Stimulated activated CD4-positive, alpha-beta T cell treated with anti-CD3 and anti-CD28 coated beads, Interleukin-12 subunit alpha, Interleukin-12 subunit beta, amount 100 ng/mL, for 24 hours (primary cell): Measurements from ENCODE around the gene SLC30A4.
"Not testable (repeated sequence)": the region's sequence is repeated elsewhere in the genome, so short reads cannot be mapped to it uniquely, and the experiment has no call there.

Source experiments
- DNase-seq, 2 experiments: peaks; one replicate each; pipeline ENCODE4 v3.0.0-alpha.2; 2020; ENCODE audit warnings: low read depth in 2 of 2

SLC30A4 gene

DNA sequence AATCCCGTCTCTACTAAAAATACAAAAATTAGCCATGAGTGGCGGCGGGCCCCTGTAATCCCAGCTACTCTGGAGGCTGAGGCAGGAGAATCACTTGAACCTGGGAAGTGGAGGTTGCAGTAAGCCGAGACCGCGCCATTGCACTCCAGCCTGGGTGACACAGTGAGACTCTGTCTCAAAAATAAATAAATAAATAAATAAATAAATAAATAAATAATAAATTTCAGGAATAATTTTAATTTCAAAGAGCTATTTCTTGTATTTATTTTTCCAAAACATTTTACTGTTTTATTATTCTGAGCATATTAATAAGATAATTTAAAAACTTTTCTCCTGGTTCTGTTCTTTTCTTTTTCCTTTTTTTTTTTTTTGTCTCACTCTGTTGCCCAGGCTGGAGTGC, 15.4 kb downstream of the SLC30A4 start:
- DNase-seq, result not testable (repeated sequence)

DNA sequence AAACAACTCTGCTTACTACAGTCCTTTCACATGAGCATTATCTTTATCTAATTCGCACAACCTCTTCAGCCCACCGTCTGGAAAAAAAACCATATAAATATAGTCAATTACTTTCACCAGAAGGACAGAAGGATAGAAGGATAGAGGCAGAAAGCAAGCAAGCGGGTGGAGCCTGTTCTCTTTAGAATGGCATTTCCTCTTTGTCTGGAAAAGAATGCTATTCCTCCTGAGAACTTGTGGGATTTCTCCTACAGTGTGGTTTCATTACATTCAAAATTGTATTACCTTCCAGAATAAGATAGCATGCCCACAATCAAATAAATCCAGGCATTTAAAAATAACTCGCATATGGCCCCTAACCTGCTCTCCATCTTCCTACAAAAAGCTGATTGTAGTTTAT, 23.1 kb downstream of the SLC30A4 start:
- DNase-seq, result no peak

DNA sequence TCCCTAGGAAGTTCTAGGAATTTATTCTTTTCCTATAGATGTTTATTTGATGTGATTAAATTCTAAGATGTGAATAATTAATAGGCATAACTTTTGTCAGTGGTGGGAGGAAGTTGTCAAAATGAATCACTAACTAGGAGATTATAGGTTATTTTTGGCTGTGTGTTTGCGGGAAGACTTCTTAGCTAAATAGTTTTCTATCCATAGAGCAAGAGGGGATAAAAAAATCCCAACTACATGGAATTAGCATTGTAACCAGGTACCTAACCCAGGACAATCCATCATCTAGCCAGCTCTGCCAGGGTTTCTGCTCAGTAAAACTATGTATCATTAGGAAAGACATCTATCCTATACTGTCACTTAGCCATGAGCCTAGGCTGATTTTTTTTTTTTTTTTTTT, 23.9 kb downstream of the SLC30A4 start:
- no peak for DNase-seq

DNA sequence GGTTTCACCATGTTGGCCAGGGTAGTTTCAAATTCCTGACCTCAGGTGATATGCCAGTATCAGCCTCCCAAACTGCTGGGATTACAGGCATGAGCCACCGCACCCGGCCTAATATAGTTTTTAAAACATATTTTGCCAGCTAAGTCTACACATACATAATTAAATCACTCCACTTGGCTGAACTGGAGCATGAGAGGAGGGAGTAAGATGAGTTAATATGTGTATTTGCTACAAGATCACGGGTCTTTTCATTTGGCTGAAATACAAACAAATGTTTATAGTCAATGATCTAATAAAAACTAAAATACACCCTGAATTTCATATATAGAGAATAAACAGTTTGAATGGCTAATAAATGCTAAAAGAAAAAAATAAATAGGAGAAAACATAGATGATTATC, 25.3 kb downstream of the SLC30A4 start:
- no peak for DNase-seq

DNA sequence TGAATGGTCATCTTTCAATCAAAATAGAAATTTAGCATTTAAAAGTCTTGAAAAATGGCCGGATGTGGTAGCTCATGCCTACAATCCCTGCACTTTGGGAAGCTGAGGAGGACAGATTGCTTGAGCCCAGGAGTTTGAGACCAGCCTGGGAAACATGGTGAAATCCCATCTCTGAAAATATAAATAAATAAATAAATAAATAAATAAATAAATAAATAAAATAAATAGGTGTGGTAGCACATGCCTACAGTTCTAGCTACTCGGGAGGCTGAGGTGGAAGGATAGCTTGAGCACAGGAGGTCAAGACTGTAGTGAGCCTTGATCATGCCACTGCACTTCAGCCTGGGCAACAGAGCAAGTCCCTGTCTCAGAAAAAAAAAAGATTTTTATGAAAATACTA, 25.9 kb downstream of the SLC30A4 start:
- no peak for DNase-seq

DNA sequence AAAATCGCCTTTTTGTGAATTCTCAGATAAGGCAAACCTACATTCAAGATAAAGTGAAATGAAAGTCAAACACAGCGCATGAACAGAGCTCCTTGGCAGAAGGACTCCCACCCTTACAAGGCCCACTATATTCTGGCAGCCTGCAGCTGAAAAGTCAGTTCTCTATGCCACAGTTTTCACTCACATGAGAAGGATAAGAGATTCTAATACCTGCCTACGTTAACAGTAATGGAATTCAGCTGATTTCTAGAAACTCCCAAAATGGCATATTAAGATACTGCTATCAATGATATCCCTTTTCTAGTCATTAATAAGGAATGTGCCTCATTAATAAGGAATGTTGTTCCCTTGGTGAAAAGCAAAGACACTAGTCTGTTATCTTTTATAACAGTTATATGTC, 27.0 kb downstream of the SLC30A4 start:
- DNase-seq, result no peak

DNA sequence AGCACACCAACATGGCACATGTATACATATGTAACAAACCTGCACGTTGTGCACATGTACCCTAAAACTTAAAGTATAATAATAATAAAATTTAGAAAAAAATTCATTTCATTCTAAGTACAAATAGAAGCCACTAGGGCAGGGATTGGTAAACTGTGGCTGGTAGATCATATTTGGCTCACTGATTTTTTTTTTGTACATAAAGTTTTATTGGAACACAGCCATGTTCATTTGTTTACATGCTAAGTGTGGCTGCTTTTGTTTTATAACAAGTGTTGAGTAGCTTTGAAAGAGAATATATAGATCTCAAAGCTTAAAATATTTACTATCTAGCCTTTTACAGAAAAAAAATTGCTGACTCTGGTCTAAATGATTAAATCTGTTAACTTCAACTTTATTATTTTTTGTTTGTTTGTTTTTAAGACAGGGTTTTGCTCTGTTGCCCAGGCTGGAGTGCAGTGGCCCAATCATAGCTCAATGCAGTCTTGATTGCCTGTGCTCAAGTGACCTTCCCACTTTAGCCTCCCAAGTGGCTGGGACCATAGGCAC, 32.8 kb downstream of the SLC30A4 start:
- DNase-seq, result no peak

DNA sequence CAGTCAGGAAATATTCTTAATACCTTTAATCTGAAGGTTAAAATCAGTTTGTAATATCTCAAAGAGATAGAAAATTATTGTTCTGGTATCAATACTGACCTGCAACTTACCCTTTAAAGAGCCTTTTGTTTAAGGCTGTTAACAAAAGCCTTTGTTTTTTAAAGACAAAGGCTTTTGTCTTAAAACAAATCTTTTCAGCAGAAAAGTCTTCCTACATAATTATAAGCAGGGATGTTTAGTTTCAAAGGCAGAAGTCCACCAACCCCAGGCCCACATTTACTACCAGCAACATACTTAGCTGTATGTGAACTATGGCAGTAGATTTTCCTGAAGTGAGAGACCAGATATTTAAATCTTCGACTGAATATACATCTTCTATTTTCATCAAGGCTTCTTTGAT, 36.2 kb downstream of the SLC30A4 start:
- no peak for DNase-seq

DNA sequence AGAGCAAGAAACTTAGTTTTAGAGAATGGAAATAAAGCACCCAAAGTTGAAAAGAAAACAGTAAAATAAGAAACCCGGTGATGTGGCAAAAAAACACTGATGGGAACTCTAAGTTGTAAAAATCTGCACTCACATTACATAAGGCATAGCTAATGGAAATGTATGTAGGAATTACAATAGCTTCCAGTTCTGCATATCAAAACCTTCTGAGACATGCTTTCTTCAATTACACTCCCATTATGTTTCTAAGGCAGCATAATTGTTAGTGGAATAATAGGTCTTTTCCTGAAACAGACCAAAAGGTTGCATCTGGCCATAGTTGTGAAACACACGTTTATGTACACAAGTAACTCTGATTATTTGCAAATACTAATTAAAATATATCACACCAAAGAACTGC, 41.4 kb downstream of the SLC30A4 start:
- no peak for DNase-seq

DNA sequence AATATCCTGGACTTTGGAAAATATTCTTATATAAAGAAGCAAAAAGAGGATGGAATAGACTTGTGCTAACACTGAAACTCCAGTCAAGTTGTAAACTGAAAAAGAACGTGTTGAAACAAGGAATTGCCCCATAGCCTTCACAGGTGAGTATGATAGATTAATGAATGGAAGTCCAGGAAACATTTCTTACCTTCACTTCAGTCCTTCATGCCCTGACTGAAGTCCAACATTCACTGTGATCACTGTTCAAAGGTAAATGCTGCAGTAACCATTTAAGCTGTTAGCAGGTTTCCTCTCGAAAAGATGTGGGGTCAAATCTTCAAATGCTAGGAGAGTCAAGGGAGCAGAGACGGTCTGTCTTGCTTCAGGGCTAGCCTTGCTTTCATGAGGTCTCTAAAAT, 46.1 kb downstream of the SLC30A4 start:
- no peak for DNase-seq

DNA sequence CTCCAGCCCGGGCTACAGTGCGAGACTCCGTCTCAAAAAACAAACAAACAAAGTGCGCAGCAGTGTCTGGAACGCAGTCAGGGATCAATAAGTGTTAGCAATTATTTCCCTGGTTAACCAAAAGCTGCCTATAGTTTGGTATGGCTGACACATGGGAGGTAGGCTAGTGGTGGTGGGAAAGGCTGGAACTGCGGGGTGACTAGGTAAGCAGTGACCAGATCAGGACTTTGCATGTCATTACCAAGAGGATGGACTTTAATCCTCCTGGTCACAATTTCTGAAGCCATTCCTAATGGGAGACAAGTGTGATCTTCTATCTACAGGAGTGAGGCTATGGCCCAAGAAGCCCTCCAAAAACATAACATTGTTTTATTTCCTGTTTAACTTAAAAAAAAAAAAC, 47.8 kb downstream of the SLC30A4 start:
- DNase-seq, result no peak

DNA sequence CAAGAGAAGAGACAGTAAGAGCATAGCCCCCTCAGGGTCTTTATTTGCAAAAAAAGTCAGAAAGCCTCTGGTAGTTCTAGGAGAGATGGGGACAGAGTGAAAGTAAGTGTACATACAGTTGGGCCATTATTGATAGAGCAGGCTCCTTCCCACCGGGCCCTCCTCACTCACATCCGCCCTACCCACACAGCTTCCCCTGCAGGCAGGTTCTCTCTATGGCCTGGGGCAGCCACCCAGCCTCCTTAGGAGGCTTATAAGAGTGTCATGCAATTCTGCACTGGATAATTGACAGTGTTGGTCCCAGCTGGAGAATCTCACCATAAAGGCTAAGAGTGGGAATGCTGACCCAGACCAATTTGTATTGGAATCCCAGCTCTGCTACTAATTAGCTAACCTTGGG, 49.5 kb downstream of the SLC30A4 start:
- no peak for DNase-seq

DNA sequence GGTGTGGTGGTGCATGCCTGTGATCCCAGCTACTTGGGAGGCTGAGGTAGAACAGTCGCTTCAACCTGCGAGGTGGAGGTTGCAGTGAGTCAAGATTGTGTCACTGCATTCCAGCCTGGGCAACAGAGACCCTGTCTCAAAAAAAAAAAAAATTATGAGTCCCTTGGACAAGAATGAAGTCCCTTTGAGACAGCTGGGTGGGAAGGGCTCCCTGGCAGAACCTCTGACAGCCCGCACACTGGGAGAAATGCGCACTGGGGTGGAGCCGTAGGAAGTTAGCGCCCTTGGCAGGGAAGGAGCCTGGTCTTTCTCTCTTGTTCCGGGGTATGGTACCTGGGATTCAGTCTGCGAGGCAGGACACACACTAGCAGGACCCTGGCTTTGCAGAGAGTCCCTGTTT, 51.4 kb downstream of the SLC30A4 start:
- no peak for DNase-seq

DNA sequence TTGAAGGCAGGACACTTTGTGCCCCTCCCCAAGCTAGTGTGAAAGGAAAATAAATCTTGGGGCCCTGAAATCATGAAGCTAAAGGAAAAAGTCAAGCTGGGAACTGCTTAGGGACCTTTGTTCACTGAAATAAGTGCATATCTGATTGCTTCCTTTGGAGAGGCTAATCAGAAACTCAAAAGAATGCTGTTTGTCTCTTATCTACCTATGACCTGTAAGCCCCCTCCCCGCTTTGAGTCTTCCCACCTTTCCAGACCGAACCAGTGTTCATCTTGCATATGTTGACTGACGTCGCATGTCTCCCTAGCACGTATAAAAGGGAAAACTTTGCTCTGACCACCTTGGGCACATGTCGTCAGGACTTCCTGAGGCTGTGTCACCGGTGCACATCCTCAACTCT, 53.1 kb downstream of the SLC30A4 start:
- no peak for DNase-seq

DNA sequence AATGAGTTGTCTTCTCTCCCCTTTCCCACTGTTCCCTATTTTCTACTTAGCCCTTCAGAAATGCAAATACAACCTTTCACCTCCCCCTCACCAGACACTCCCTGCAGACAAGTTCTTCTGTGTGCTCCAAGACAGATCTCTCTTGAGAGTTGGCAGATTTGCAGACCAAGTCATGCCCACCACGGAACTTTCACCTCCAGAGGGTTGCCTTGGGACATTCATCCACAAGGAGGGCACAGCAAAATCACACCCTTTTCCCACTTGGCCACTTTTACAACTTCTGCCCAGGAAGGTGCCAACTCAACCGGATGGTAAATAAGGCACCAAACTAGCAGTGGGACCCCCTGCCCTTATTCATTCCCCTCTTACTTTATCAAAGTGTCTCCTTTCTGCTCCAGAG, 53.5 kb downstream of the SLC30A4 start:
- DNase-seq, result no peak

DNA sequence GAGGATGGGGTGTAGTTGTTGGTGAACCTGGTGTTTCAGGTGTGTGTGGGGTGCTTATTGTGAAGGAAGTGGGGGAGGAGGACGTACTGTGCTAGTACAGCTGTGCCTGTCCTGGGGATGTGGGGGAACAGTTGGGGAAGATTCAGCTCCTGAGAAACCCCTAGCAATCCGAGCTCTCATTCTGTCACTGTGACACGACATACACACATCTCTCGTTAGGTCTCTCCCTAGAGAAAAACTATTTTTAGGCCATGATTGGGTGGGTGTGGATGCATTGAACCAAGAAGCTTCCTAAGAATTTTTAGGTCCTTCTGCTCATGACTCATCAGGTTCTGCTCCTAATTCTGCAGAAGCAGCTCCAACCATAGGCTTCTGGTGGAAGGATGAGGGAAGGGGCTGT, 54.3 kb downstream of the SLC30A4 start:
- DNase-seq, result no peak

DNA sequence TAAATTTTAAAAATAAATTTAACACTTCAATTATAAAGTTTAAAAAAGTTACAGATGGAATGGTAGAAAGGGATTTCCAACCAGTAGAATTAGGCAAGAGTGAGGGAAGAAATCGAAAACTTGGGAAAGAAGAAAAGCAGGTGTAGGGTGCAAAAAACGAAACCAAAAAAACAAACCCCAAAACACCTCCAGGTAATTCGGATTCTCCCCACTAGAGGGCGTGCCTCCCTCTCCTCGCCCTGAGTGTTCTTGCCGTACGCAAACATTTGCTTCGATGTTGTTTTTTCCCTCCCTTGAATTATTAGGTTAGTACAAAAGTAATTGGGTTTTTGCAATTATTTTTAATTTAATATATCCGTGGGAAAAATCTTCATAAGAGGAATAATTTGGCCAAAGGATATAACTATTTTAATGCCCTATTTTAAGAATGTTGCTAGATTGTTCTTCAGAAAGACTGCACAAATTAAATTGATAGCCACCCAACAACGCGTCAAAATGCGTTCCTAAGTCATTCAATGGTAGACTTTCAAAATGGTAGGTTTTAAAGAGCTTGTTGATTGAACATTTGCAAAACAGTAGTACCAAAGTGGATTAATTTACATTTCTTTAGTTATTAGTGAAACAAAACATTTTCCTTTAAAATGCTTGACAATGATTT, 63.7 kb downstream of the SLC30A4 start:
- DNase-seq, result peak; percentile 48 to 80

DNA sequence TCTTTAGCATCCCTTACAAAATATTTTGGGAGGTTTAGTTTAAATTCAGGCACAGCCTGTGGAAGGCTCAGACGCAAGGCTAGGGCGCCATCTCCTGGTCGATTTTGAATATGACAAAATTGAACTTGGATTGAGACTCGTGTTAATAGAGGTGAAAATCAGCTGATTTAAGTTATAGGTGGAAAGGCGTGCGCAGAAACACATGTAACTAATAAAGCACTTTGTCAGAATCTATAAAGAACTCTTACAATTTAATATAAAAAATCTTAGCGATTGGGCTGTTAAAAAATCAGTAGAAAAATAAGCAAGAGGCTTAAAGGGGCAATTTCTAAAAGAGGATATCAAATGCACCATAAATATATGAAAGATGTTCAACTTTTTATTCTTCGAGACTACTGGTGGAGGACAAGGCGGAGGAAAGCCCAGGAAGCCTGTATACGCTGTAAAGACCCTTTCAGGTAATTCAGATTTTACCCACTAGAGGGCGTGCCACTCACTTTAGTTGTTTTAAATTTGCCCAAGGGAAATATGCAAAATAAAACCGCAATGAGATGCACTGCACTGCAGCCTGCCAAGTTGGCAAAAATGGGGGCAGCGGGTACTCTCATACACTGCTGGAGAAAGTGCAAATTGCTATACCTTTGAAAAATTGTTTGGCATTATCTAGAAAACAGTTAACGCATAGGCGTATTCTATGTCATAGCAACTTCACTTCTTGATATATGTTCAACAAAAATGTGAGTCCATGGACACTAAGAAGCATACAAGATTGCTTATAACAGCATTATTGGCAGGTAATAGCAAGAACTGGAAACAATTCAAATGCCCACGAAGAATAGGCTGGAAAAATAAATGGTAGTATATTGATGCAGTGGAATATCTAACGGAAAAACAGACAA, 64.7 kb downstream of the SLC30A4 start:
- DNase-seq, result peak; percentile 48 to 63

DNA sequence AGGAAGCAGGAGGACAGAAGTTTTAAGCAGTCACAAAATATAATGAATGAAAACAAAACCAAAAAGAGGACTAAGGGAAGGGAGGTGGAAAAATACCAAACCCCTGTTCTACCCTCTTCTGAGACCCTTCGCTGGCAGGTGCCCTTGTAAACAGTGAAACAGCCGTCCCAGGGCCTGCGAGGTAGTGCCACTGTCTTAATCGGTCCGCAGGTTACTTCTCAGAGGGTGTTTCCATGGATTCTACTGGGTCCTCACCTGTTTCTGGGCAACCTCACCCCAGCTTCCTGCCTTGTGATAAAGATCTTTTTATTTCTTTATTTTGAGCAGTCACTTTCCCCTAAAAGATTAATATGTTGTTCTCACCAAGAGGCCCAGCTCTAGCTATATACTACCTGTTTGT, 65.3 kb downstream of the SLC30A4 start:
- DNase-seq, result no peak

DNA sequence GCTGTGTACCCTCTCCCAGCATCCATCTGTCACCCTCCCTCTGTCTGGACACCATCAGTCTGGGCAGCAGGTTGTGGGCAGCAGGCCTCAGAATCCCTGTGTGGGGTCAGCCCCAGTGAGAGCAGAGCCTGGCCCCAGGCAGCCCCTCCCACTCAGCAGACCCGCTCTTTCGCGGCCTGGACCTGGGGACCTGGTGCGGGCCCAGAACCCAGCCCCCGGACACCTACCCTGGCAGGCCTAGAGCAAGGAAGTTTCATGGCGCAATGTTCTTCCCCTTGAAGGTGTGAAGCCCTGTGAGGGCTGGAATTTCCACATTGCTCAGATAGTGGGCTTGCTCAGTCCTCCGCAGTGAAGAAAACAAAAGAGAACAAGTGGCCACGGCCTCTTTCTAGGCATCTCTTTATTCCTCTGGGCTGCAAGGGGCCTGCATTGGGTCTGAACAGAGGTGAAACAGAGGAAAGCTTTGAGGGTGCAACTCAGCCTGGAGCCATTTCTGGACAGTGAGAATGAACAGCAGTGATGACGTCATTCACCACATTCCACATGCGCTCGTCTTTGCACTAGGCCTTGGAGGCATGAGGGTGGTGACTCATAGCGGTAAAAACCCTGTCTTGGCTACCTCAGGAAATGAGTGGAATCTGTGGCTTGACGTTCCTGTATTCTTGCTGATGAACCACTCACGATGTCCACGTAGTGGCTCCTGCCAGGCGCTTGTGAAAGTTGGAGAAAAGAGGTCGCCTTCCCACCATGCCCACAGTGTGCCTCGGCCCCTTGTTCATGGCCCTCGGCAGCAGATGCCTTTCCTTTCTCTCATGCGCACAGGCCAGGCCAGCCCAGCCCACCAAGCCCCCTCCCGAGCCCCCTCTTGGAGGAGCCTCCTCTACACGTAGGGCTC, 66.1 kb downstream of the SLC30A4 start:
- DNase-seq, result peak; percentile 19 to 66

DNA sequence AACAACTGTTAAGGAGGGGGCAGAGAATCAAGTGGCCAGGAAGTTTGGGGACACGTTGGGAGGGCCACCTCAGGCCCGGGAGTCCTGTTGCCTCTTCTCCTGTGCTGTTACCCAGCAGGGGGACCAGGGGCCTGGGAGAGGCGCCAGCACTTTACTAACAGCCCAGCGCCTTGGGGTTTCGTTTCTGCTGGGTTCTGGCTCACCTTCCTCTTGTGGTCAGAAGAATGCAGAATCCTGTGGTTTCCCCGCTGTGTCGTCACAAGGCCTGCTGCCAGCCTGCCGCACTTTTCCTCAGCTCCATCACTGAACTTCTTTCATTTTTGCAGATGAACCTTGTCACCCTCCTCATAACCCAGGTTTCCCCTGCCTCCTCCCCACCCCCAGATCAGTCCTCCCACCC, 67.7 kb downstream of the SLC30A4 start:
- DNase-seq, result peak; percentile 30 to 67

DNA sequence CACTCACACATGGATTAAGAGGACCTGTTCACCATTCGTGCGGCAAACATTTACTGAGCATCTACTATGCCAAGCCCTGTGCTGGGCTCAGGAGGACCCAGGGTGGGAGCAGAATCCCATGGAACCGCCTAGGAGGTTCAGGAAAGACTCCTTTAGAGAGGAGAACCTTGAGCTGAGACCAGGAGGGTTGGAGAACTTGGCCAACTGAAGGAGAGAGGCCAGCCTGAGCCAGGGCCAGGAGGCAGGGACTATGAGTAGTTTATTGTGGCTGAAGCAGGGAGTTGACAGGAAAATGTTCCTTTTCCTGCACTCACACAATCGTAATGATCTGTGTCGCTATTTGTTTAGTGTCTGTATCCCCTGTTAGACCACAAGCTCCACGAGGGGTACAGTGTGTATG, 71.3 kb downstream of the SLC30A4 start:
- DNase-seq, result no peak
